ENCODE data around the gene STAT1. TPM values are rescaled to one million over a fixed set of nuclear protein-coding genes. Genes with fewer than 3 reads are reported as not detected.

Gene STAT1
- total RNA-seq, 1 donor from 2014 or later, result 31.5 TPM

- ATAC-seq (ENCODE audit: poor library complexity) (no peak), DNase-seq (no peak)
- intact Hi-C loops (cut with DNase I), result no loop called here
Measured at GRCh38 chr2:190994148-190994547, 19.8 kb downstream of the STAT1 start.

GRCh38 chr2:190993292-190993643 is 20.7 kb downstream of the STAT1 start:
- ATAC-seq (ENCODE audit: poor library complexity) (no peak), DNase-seq (no peak)
- intact Hi-C loops (cut with DNase I), result no loop called here

DNA sequence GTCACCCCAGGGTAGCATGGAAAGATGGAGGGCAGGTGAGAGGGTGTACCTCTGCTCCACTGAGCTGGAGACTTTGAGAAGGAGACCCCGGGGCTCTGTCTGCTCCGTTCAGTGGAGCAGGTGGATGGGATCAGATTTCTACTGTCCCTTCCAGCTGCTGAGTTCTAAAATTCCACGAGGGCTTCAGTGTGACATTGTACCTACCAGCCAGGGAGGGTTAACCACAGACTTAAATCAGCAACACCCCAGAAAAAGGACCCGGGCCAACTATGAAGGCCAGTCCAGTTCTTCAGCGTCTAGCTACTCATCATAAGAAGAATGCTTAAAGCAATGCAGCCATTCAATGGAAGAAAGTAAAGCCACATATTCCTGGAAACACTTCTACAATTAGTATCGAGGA is 23.8 kb downstream of the STAT1 start:
- intact Hi-C loops (cut with DNase I), result no loop called here
- ATAC-seq (ENCODE audit: poor library complexity) (no peak), DNase-seq (no peak)

- ATAC-seq (ENCODE audit: poor library complexity) (no peak), DNase-seq (no peak)
- intact Hi-C loops (cut with DNase I), result no loop called here
Measured at GRCh38 chr2:190988910-190989309, 25.1 kb downstream of the STAT1 start.

DNA sequence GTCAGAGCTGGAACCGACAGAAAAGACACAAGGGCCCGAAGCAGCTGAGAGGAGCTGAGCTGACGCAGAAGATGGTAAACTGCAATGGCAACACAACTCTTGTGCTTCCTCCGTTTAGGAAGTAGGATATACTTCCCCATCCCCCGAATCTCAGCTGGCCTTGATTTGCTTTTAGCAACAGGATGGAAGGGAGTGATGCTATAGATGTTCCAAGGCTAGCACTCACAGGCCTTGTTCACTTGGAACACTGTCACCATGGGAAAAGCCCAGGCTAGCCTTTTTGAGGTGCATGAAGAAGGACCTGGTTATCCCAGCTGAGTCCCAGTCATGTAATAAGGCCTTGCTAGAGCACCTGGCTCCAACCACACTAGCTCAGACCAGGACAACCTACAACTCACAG is 26.0 kb downstream of the STAT1 start:
- DNase-seq, result no peak
- ATAC-seq (ENCODE audit: poor library complexity), result no peak
- intact Hi-C loops (cut with DNase I), result no loop called here

DNA sequence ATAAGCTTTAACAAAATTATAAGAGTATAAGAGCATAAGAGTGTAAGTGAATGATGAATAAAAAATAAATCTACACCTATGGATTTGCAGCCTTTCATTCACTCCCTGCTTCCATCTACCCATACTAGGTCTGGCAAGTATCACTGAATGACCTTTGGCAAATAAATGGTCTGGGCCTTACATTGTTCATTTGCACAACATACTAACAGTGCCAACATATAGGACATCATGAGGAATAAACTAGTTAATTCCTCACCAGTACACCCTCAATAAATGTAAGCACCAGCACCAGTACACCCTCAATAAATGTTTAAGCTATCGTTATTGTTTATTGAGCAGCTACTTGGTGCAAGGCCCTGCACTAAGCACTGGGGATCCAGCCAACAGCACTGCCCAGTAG is 26.9 kb downstream of the STAT1 start:
- intact Hi-C loops (cut with DNase I), result no loop called here
- ATAC-seq (ENCODE audit: poor library complexity) (no peak), DNase-seq (no peak)

- DNase-seq, result no peak
- intact Hi-C loops (cut with DNase I), result no loop called here
- ATAC-seq (ENCODE audit: poor library complexity), result no peak
Measured at GRCh38 chr2:190986221-190986953, 27.6 kb downstream of the STAT1 start.

DNA sequence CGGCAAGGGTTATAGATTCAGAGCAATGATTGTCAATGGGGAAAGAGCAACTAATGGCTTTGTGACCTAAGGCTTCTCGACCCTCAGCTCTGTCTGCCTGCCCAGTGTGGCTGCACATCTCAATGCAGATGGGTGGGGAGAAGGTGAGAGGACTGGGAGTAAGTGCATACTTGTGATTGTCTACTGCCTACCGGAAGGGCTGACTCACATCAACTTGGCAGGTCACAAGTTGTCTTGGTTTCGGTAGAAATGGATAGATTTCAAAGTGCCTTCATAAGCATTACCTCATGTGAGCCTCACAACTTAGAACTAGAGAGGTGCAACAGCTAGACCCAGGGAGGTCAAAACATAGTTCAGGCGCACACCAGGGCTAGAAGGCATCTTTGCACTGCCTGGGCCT is 29.4 kb downstream of the STAT1 start:
- DNase-seq, result no peak
- ATAC-seq (ENCODE audit: poor library complexity), result no peak
- intact Hi-C loops (cut with DNase I), result no loop called here

DNA sequence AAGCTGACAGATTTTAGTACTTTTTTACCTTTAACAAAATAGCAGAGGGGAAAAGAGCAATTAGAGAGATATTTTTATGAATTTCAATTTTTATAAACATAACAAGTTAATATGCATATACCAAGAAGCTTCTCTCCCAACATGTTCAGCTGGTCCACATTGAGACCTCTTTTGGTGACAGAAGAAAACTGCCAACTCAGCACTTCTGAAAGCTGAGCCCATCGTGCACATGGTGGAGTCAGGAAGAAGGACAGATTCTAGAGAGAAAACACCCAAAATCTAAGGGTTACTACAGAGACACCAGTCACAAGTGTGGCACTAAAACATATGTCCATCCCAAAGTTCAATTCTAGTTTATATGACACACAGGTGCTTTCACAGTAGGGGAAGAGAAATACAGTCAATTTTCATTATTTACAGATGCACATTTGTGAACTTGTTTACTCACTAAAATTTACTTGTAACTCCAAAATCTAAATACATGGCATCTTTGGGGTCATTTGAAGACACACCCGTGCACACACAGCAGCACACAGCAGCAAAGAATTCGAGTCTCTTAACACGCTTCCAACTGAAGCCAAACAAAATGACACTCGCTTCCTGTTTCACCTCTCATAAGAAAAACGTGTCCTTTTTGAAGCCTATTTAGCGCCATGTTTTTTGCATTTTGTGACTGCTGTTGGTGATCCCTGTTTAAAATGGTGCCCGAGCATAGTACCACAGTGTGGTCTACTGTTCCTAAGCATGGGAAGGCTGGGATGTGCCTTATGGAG is 31.5 kb downstream of the STAT1 start:
- DNase-seq, result no peak
- intact Hi-C loops (cut with DNase I), result no loop called here
- no peak for ATAC-seq (ENCODE audit: poor library complexity)

GRCh38 chr2:190981733-190982132 is 32.2 kb downstream of the STAT1 start:
- DNase-seq, result no peak
- ATAC-seq (ENCODE audit: poor library complexity), result no peak
- intact Hi-C loops (cut with DNase I), result no loop called here

DNA sequence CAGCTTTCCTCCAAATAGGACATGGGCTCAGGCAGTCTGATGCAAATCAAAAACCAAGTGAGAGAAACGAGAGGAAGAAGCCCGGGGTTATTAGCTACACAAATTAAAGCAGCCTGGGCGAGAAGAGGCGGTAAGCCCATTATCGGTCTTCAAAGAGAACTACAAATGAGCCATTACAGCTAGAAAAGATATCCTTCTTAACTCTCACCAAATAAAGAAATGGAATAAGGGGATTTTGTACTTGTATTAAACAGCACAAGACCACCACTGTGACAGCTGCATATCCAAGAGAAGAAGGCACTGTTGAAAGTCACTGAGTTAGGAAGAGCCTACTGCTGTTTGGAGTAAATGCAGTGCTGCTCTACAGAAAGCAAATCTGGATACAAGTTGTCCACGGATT is 32.6 kb downstream of the STAT1 start:
- ATAC-seq (ENCODE audit: poor library complexity), result no peak
- intact Hi-C loops (cut with DNase I), result no loop called here
- DNase-seq, result no peak

- DNase-seq, result no peak
- no peak for ATAC-seq (ENCODE audit: poor library complexity)
- intact Hi-C loops (cut with DNase I), result no loop called here
Measured at GRCh38 chr2:190980630-190981209, 33.3 kb downstream of the STAT1 start.

- ATAC-seq (ENCODE audit: poor library complexity) (peak; percentile 93), DNase-seq (peak; percentile 83)
- intact Hi-C loops (cut with DNase I), result no loop called here
Measured at GRCh38 chr2:190979906-190980629, 33.9 kb downstream of the STAT1 start.

DNA sequence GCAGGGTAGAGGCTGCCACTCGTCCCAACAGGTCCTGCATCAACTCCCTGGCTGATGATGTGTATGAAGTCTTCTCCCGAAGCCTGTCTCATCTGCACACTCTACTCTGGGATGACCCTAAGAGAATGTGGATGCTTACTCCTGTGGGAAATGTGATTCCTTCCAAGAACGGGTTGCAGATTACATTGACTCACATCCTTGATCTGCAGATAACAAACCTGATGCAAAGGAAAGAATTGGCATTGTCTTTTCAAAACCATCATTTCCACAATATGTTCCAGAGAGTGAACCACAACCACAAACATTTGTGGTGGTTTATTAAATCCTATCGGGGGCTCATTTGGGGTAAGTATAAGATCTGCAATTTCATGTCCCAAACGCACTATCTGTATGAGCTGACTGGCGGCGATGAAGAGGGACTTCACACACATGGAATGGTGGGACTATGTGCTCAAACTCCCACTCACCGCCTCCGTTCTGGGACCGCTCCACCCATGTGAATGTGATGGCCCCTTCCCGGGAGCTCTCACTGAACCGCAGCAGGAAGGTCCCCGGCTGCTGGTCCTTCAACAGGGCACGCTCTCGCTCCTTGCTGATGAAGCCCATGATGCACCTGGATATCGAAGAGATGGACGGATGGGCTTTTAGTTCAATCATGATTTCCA is 35.5 kb downstream of the STAT1 start:
- no peak for ATAC-seq (ENCODE audit: poor library complexity)
- intact Hi-C loops (cut with DNase I), result no loop called here
- no peak for DNase-seq

GRCh38 chr2:190977505-190977904 is 36.5 kb downstream of the STAT1 start:
- DNase-seq (no peak), ATAC-seq (ENCODE audit: poor library complexity) (no peak)
- intact Hi-C loops (cut with DNase I), result no loop called here

DNA sequence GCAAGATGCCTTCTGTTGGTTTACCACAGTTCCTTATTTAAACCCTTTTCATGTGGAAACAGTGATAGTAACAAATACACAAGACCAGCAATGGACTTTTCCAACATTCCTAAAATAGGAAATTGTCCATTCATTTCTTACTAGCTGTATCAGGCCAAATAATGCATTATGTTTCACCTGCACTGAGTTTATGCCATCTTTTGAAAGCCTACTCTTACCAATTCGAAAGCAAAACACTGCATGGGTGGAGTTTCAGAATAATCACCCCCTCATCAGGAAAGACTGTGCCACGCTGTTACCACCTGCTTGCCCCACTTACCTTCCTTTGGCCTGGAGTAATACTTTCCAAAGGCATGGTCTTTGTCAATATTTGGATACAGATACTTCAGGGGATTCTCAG is 37.5 kb downstream of the STAT1 start:
- intact Hi-C loops (cut with DNase I), result no loop called here
- ATAC-seq (ENCODE audit: poor library complexity) (no peak), DNase-seq (no peak)

GRCh38 chr2:190974629-190975361 is 39.2 kb downstream of the STAT1 start:
- ATAC-seq (ENCODE audit: poor library complexity) (peak; percentile 85), DNase-seq (peak; percentile 48)
- intact Hi-C loops (cut with DNase I), result no loop called here

All from Right ventricle myocardium superior (tissue), 1 donor.